IMR-90 (cell line): ENCODE results near the gene TEX38. TPM values are rescaled to one million over a fixed set of nuclear protein-coding genes. Genes with fewer than 3 reads are reported as not detected.

Experiments used
- ATAC-seq: fragments of 200-7000 bp; cut with Tn5 transposase; 2 replicates; pipeline ENCODE4 v1.9.1; 2020; ENCODE audit warnings: low read depth, mild to moderate bottlenecking, moderate library complexity
- BruUV-seq: library from RNA; stranded (reverse); fragments of 400-500 nt; replicated peaks from 2 replicates; lab custom pipeline; 2021; lab: Mats Ljungman, UMichigan
- CTCF ChIA-PET: fragments of 300-600 bp; formaldehyde crosslinking; extraction: SDS; loops from one replicate; lab custom pipeline; 2021; ENCODE audit warnings: antibody characterized with exemption; lab: Yijun Ruan, JAX
- POLR2A ChIA-PET: fragments of 300-600 bp; sonication (Branson Sonifier 250); formaldehyde crosslinking; loops from one replicate; lab custom pipeline; 2022; ENCODE audit warnings: antibody characterized with exemption; ENCODE audit not compliant: unreplicated experiment; lab: Charles Lee
- DNase-seq: peaks from one replicate; pipeline ENCODE4 v3.0.0; 2013
- H2AFZ ChIP-seq: replicated peaks from 2 replicates; pipeline ENCODE3; 2013; ENCODE audit warnings: low read length, mild to moderate bottlenecking; ENCODE audit not compliant: poor library complexity
- H2AK5ac ChIP-seq: 2 replicates; pipeline ENCODE4 v1.6.1; 2013; ENCODE audit warnings: low read depth, low read length, inconsistent platforms
- H2AK9ac ChIP-seq: replicated peaks from 2 replicates; pipeline ENCODE3; 2013; ENCODE audit warnings: mild to moderate bottlenecking, low read depth, low read length, moderate library complexity; ENCODE audit not compliant: poor library complexity
- H2BK120ac ChIP-seq: 2 replicates; pipeline ENCODE4 v1.6.1; 2013; ENCODE audit warnings: low read depth, low read length, inconsistent platforms
- H2BK15ac ChIP-seq: 3 replicates; pipeline ENCODE4 v1.6.1; 2013; ENCODE audit warnings: low read depth, low read length, inconsistent platforms
- H2BK20ac ChIP-seq: 2 replicates; pipeline ENCODE4 v1.6.1; 2013; ENCODE audit warnings: low read depth, mild to moderate bottlenecking, inconsistent platforms, low read length, moderate library complexity
- H2BK5ac ChIP-seq: 2 replicates; pipeline ENCODE4 v1.6.1; 2013; ENCODE audit warnings: mild to moderate bottlenecking, low read depth, low read length, inconsistent platforms; ENCODE audit not compliant: poor library complexity, severe bottlenecking
- H3K14ac ChIP-seq: replicated peaks from 2 replicates; pipeline ENCODE4 v1.6.1; 2013; ENCODE audit warnings: low read depth, low read length, inconsistent platforms
- H3K18ac ChIP-seq: 2 replicates; pipeline ENCODE4 v1.6.1; 2013; ENCODE audit warnings: low read depth, low read length, control low read depth
- H3K23ac ChIP-seq: 2 replicates; pipeline ENCODE4 v1.6.1; 2013; ENCODE audit warnings: low read depth, low read length, inconsistent platforms
- H3K27ac ChIP-seq: 2 replicates; pipeline ENCODE4 v1.5.1; 2013; ENCODE audit warnings: mild to moderate bottlenecking, control low read depth, low read length; ENCODE audit not compliant: insufficient read depth
- H3K27me3 ChIP-seq: 2 replicates; pipeline ENCODE4 v1.6.1; 2013; ENCODE audit warnings: low read length; ENCODE audit not compliant: control insufficient read depth, insufficient read depth
- H3K36me3 ChIP-seq: 2 replicates; pipeline ENCODE4 v1.6.1; 2013; ENCODE audit warnings: low read length, mixed read lengths; ENCODE audit not compliant: control insufficient read depth, insufficient read depth
- H3K4ac ChIP-seq: 2 replicates; pipeline ENCODE4 v1.6.1; 2013; ENCODE audit warnings: low read depth, low read length, inconsistent platforms
- H3K4me1 ChIP-seq: 2 replicates; pipeline ENCODE4 v1.6.1; 2013; ENCODE audit warnings: low read length, mixed read lengths; ENCODE audit not compliant: control insufficient read depth, insufficient read depth
- H3K4me2 ChIP-seq: 2 replicates; pipeline ENCODE4 v1.6.1; 2013; ENCODE audit warnings: low read depth, mild to moderate bottlenecking, control low read depth, low read length, moderate library complexity
- H3K4me3 ChIP-seq: 2 replicates; pipeline ENCODE4 v1.5.1; 2013; ENCODE audit warnings: low read depth, mild to moderate bottlenecking, control low read depth, low read length, moderate library complexity; ENCODE audit not compliant: insufficient read depth
- H3K56ac ChIP-seq: 2 replicates; pipeline ENCODE4 v1.6.1; 2013; ENCODE audit warnings: low read length, inconsistent platforms; ENCODE audit not compliant: insufficient read depth; ENCODE audit errors: extremely low read depth
- H3K79me1 ChIP-seq, 2 experiments: 2 replicates each; pipeline ENCODE4 v1.6.1; 2013; ENCODE audit warnings: low read length in 2 of 2, inconsistent platforms in 1 of 2, low read depth in 1 of 2
- H3K9ac ChIP-seq: 2 replicates; pipeline ENCODE4 v1.6.1; 2013; ENCODE audit warnings: low read depth, low read length, control low read depth
- H3K9me1 ChIP-seq: 2 replicates; pipeline ENCODE4 v1.6.1; 2013; ENCODE audit warnings: low read length, inconsistent platforms; ENCODE audit not compliant: insufficient read depth
- H3K9me3 ChIP-seq: 2 replicates; pipeline ENCODE4 v1.6.1; 2013; ENCODE audit warnings: low read length; ENCODE audit not compliant: control insufficient read depth, insufficient read depth
- H4K20me1 ChIP-seq: 2 replicates; pipeline ENCODE4 v1.6.1; 2013; ENCODE audit warnings: low read length, inconsistent platforms; ENCODE audit not compliant: insufficient read depth
- H4K5ac ChIP-seq: 2 replicates; pipeline ENCODE4 v1.6.1; 2013; ENCODE audit warnings: mild to moderate bottlenecking, low read depth, low read length, control low read depth
- H4K8ac ChIP-seq, 2 experiments: 2 replicates each; pipeline ENCODE4 v1.6.1; 2013; ENCODE audit warnings: low read depth in 2 of 2, low read length in 2 of 2, control low read depth in 1 of 2, inconsistent platforms in 1 of 2
- H4K91ac ChIP-seq: 2 replicates; pipeline ENCODE4 v1.6.1; 2013; ENCODE audit warnings: low read depth, low read length, inconsistent platforms; ENCODE audit not compliant: insufficient read depth
- BHLHE40 ChIP-seq: fragments of 150-350 bp; IDR thresholded peaks from 2 replicates; pipeline ENCODE4 v1.6.1; 2016; ENCODE audit warnings: mild to moderate bottlenecking, low read depth, low read length
- CHD1 ChIP-seq: IDR thresholded peaks from 2 replicates; pipeline ENCODE4 v1.6.1; 2012; ENCODE audit warnings: low read depth, low read length, improper control_type of control experiment
- CTCF ChIP-seq: conservative IDR thresholded peaks from 2 replicates; pipeline ENCODE4 v1.5.1; 2012; ENCODE audit warnings: mild to moderate bottlenecking, low read depth, low read length, improper control_type of control experiment
- ELK1 ChIP-seq: fragments of 150-350 bp; IDR thresholded peaks from 2 replicates; pipeline ENCODE4 v1.6.1; 2016; ENCODE audit warnings: low read depth, mild to moderate bottlenecking, low read length, moderate library complexity, borderline replicate concordance
- NFE2L2 ChIP-seq: fragments of 150-350 bp; IDR thresholded peaks from 2 replicates; pipeline ENCODE4 v1.6.1; 2016; ENCODE audit warnings: low read depth, mild to moderate bottlenecking, low read length
- RFX5 ChIP-seq: IDR thresholded peaks from 2 replicates; pipeline ENCODE4 v1.8.0; 2012; ENCODE audit warnings: low read depth, mild to moderate bottlenecking, low read length, moderate library complexity
- USF2 ChIP-seq: fragments of 150-350 bp; IDR thresholded peaks from 2 replicates; pipeline ENCODE4 v1.6.1; 2017; ENCODE audit warnings: mild to moderate bottlenecking, antibody characterized with exemption, low read length, low read depth
- WGBS, 2 experiments: methylation state at CpG; one replicate each; pipeline versions ENCODE4 v1.1.5 to v1.1.7; 2013; ENCODE audit warnings: missing lambda C conversion rate in 2 of 2; ENCODE audit not compliant: insufficient read length in 1 of 2; ENCODE audit errors: extremely low coverage in 2 of 2; 5-methylcytosine and 5-hydroxymethylcytosine counted together
- dilution Hi-C: fragments of 300-500 bp; cut with HindIII; formaldehyde crosslinking; loops from one replicate; pipeline ENCODE4 v1.14.3; 2018; ENCODE audit warnings: low sequenced_read_pairs; ENCODE audit not compliant: unreplicated experiment
- in situ Hi-C: fragments of 300-500 bp; cut with MboI; formaldehyde crosslinking; loops from 3 replicates; pipeline ENCODE4 v1.14.3; 2019; ENCODE audit warnings: low sequenced_read_pairs, inconsistent platforms, mixed read lengths
- intact Hi-C: fragments of 100-400 bp; cut with micrococcal nuclease; formaldehyde crosslinking; loops from 2 replicates; pipeline ENCODE4 v1.10.0; 2022
- polyA plus RNA-seq, 3 experiments: library from polyadenylated mRNA; depleted of rRNA; stranded (reverse); fragments of >200 nt; gene quantifications; 2 replicates each; pipeline ENCODE4 v1.2.3, GENCODE V29; 2012; ENCODE audit warnings: low replicate concordance in 1 of 3
- total RNA-seq: library from RNA; depleted of rRNA; stranded (reverse); fragments of >200 nt; gene quantifications from 2 replicates; pipeline ENCODE4 v1.2.3, GENCODE V29; 2012

TEX38 gene
- total and polyA plus RNA-seq, 2 of the 4 experiments (the other 2 are of a cell fraction) = not detected

- H4K20me1 ChIP-seq = no peaks in the 10 kb centered on the region
These were observed 19.1 kb upstream of the TEX38 start for GRCh38 chr1:46652321-46653100.

More at GRCh38 chr1:46652321-46653100, 19.1 kb upstream of the TEX38 start:
- H2BK20ac ChIP-seq = no peak overlapping the region
- WGBS, 2 experiments = no CpG with 5 or more reads among the region's 6 CpGs
- no peak overlapping the region for H2AFZ ChIP-seq
- no peak overlapping the region for H2BK5ac ChIP-seq
- H2BK15ac ChIP-seq = no peak overlapping the region
- 0 out of 2 replicates have a peak, but pooled peaks cover 2% of the 10 kb centered on the region for H3K9me3 ChIP-seq
- H2AK9ac ChIP-seq = no peak overlapping the region
- intact Hi-C loops = no loop called here
- H3K27ac ChIP-seq = no peak overlapping the region
- H3K4ac ChIP-seq = no peak overlapping the region
- POLR2A ChIA-PET = no interaction called here
- H3K79me1 ChIP-seq = no peaks in the 10 kb centered on the region
- CTCF ChIA-PET = no interaction called here
- in situ Hi-C loops = no loop called here
- DNase-seq = no peak
- H4K8ac ChIP-seq = no peak overlapping the region
- H3K9ac ChIP-seq = no peak overlapping the region
- H3K9me1 ChIP-seq = no peaks in the 10 kb centered on the region
- no peak overlapping the region for H3K23ac ChIP-seq
- TF ChIP-seq RFX5 (no peak), ELK1 (no peak), USF2 (no peak), CTCF (no peak), BHLHE40 (no peak), CHD1 (no peak), NFE2L2 (no peak)
- H3K4me3 ChIP-seq = no peak overlapping the region
- peaks cover 3% of the 10 kb centered on the region; the same call in 1 of the 2 replicates for H3K4me1 ChIP-seq
- H3K14ac ChIP-seq = no peak overlapping the region
- H3K56ac ChIP-seq = no peak overlapping the region
- H2BK120ac ChIP-seq = no peak overlapping the region
- no peak overlapping the region for H3K4me2 ChIP-seq
- peaks cover 19% of the 10 kb centered on the region; the same call in 1 of the 2 replicates for H3K36me3 ChIP-seq
- no TSS peak for BruUV-seq
- H3K27me3 ChIP-seq = no peaks in the 10 kb centered on the region
- H4K5ac ChIP-seq = no peak overlapping the region
- H3K18ac ChIP-seq = no peak overlapping the region
- dilution Hi-C loops = no loop called here
- ATAC-seq = no peak
- H4K91ac ChIP-seq = no peak overlapping the region
- H2AK5ac ChIP-seq = no peak overlapping the region
